ENCODE data around the gene MAGEA4. TPM values are rescaled to one million over a fixed set of nuclear protein-coding genes. Genes with fewer than 3 reads are reported as not detected.

MAGEA4 gene
- total RNA-seq, 4 donors from 2014 or later, result 0.27 TPM; not detected in 3

- intact Hi-C loops (cut with DNase I), result no loop called here
- Histone ChIP-seq H3K27ac (no peak overlapping the region), H3K36me3 (no peaks in the 10 kb centered on the region), H3K27me3 (no peaks in the 10 kb centered on the region), H3K4me1 (no peaks in the 10 kb centered on the region), H3K9me3 (no peaks in the 10 kb centered on the region), H3K4me3 (replicated peaks in 1 of 3) (no peak overlapping the region)
- DNase-seq, result no peak
- 77 to 88% methylated on average over 8 of the region's 8 CpGs for WGBS, 2 donors
- no peak for TF ChIP-seq CTCF (IDR thresholded peaks at IDR 0.05)
- no peak for TF ChIP-seq POLR2A (IDR thresholded peaks at IDR 0.05)
Observed at GRCh38 chrX:151878574-151878973, 34.1 kb upstream of the MAGEA4 start.

- intact Hi-C loops (cut with DNase I), result no loop called here
- Histone ChIP-seq H3K36me3 (no peaks in the 10 kb centered on the region), H3K4me3 (replicated peaks in 1 of 3) (no peak overlapping the region), H3K27me3 (no peaks in the 10 kb centered on the region), H3K4me1 (no peaks in the 10 kb centered on the region), H3K27ac (no peak overlapping the region), H3K9me3 (no peaks in the 10 kb centered on the region)
- DNase-seq, result no peak
- TF ChIP-seq CTCF (IDR thresholded peaks at IDR 0.05) (no peak), POLR2A (IDR thresholded peaks at IDR 0.05) (no peak)
- 59 to 70% methylated on average over 4 of the region's 4 CpGs for WGBS, 2 donors
Observed at GRCh38 chrX:151879856-151880255, 32.8 kb upstream of the MAGEA4 start.

- Histone ChIP-seq H3K9me3 (no peaks in the 10 kb centered on the region), H3K27me3 (no peaks in the 10 kb centered on the region), H3K27ac (no peak overlapping the region), H3K36me3 (no peaks in the 10 kb centered on the region), H3K4me1 (no peaks in the 10 kb centered on the region), H3K4me3 (replicated peaks in 1 of 3) (no peak overlapping the region)
- intact Hi-C loops (cut with DNase I), result no loop called here
- 47 to 51% methylated on average over 2 of the region's 2 CpGs for WGBS, 2 donors
- TF ChIP-seq CTCF (IDR thresholded peaks at IDR 0.05) (no peak), POLR2A (IDR thresholded peaks at IDR 0.05) (no peak)
- no peak for DNase-seq
Observed at GRCh38 chrX:151880895-151881294, 31.8 kb upstream of the MAGEA4 start.

- no peak overlapping the region for H3K4me3 ChIP-seq (replicated peaks in 1 of 3)
- TF ChIP-seq CTCF (IDR thresholded peaks at IDR 0.05), result no peak
- no peak for TF ChIP-seq POLR2A (IDR thresholded peaks at IDR 0.05)
- no peak for DNase-seq
- no peaks in the 10 kb centered on the region for H3K9me3 ChIP-seq
- H3K27ac ChIP-seq, result no peak overlapping the region
- intact Hi-C loops (cut with DNase I), result no loop called here
- H3K27me3 ChIP-seq, result no peaks in the 10 kb centered on the region
- H3K4me1 ChIP-seq, result no peaks in the 10 kb centered on the region
- H3K36me3 ChIP-seq, result no peaks in the 10 kb centered on the region
- WGBS, 2 donors, result 87 to 94% methylated on average over 2 of the region's 2 CpGs
Observed at GRCh38 chrX:151889421-151889820, 23.3 kb upstream of the MAGEA4 start.

- no peak for DNase-seq
- 78 to 79% methylated on average over 5 of the region's 5 CpGs for WGBS, 2 donors
- Histone ChIP-seq H3K9me3 (no peaks in the 10 kb centered on the region), H3K4me1 (no peaks in the 10 kb centered on the region), H3K27ac (no peak overlapping the region), H3K36me3 (no peaks in the 10 kb centered on the region), H3K27me3 (no peaks in the 10 kb centered on the region), H3K4me3 (replicated peaks in 1 of 3) (no peak overlapping the region)
- TF ChIP-seq CTCF (IDR thresholded peaks at IDR 0.05), result no peak
- TF ChIP-seq POLR2A (IDR thresholded peaks at IDR 0.05), result no peak
- intact Hi-C loops (cut with DNase I), result no loop called here
Observed at GRCh38 chrX:151896734-151897474, 15.8 kb upstream of the MAGEA4 start.
